Fibroblast of skin of right quadriceps (primary cell): ENCODE data around the gene MEGF6.

Source experiments
- DNase-seq: peaks from one replicate; pipeline ENCODE4 v3.0.0-alpha.2; 2013

The MEGF6 gene

DNA sequence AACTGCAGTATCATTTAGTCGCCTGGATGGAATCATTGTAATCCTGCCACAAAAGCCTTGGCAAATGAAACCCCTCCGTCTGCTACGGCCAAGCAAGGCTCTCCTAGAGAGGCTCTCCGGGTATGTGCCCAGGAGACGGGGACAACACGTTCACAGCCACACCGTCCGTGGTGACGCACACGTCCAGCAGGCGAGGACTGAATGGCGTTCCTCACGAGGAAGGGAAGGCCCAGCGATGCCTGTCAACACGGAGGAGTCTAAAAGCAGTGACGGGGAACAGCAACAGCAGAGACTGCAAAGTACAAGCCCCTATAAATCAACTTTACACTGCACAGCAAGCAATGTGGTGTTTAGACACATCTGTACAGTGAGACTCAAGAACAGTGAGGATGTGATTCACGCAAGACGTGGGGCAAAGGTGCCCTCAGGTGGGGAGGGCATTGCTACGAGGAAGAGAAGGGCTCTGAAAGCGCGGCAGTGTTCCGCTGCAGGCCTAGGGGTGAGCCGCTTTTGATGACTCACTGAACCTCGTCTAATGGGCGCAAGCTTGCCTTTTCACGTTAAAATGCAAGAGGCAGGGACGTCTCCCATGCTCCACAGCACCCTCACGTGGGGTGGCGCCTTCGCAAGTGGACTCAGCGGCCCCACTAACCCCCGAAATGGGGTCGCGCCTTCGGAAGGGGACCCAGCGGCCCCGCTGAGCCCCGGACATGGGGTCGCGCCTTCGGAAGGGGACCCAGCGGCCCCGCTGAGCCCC lies 31.8 kb upstream of the MEGF6 start:
- DNase-seq: no peak

DNA sequence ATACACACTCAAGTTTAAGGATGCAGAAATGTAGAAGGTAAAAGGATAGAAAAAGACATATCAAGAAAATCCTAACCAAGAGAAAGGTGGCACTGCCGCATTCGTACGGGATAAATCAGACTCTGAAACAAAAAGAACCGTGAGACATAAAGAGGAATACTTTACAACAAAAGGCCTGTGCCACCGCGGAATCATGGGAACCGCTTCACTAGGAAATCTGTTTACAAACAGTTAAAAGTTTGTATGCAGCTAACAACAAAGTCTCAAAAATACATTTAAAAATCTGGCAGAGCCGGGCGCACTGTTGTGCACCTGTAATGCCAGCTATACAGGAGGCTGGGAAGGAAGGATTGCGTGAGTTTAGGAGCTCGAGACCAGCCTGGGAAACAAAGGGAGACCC lies 30.5 kb upstream of the MEGF6 start:
- no peak for DNase-seq

DNA sequence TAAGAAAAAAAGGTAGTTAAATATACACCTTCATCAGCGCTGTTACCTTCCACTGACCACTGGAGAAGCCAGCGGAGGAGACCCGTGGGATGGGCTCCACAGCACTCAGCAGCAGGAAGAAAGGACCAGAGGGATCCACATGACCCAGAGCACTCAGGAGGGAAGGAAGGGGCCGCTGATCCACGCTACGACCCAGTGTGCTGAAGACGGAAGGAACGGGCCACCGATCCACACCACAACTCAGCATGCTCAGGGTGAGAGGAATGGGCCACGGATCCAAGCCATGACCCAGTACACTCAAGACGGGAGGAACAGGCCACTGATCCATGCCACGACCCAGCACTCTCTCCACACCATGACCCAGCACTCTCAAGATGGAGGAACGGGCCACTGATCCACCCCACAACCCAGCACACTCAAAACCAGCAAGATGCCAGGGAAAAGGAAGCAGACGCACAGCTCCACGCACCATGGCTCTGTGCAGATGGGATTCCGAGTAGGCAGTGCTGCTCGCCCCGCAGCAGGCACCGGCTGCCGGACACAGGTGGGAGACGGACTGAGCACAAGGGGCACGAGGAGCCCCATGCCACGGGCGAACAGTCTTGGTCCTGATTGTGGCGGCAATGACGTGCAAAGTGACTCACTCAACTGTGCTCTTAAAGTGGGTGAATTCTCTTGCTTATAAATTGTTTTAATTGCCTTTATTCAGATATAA lies 29.9 kb upstream of the MEGF6 start:
- no peak for DNase-seq

DNA sequence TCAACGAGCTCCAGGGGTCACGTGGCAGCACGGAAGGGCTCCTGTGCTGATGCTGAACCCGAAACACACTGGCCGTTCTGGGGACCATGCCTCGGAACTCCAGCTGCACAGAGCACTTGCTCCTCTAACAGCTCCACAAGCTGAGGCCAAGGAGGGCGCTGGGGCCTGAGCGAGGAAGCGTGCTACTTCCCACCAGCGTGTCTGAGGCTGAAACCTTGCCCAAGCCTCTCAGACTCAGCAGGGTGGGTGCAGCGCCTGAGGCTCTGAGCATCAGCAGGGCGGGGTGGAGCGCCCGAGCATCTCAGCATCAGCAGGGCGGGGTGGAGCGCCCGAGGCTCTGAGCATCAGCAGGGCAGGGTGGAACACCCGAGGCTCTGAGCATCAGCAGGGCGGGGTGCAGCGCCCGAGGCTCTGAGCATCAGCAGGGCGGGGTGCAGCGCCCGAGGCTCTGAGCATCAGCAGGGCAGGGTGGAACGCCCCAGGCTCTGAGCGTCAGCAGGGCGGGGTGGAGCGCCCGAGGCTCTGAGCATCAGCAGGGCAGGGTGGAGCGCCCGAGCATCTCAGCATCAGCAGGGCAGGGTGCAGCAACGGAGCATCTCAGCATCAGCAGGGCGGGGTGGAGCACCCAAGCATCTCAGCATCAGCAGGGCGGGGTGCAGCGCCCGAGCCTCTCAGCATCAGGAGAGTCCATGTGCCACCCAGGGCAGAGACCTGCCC lies 29.0 kb upstream of the MEGF6 start:
- DNase-seq: no peak

DNA sequence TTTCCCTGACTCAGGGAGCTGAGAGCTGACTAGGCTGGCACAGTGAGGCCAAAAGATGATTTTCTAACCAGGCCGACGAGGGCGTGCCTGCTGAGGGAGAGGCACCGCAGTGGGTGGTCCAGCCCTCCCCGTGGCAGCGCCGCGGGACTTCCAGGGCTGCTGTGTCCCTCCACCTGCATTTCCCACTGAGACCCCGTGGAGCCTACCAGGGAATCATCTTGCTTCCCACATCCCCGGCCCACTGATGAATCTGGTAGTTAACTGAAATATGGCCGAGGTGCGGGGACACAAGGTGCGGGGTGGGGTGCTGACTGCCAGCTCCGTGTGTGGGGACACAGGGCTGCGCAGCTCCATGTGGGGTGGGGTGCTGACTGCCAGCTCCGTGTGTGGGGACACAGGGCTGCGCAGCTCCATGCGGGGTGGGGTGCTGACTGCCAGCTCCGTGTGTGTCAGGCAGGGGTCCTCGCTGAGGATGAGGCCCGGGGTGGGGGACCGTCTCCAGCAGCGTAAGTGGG lies 28.1 kb upstream of the MEGF6 start:
- no peak for DNase-seq

DNA sequence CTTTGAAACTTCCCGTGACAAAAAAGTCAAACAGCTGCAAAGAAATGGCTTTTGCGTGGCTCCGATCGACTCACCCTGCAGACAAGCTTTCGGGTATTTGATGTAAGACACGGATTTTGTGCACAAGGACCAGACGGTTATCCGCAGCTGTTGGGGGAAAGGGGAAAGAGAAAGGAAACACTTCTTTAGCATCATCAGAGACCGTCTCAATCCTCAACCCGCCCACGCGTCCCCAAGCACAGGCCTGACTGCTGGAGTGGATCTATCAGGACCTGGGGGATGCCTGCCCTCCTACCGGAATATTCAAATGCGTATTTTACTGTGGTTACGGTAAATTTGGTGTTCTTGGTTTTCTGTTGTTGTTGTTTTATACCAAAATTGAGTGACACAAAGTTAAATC lies 27.4 kb upstream of the MEGF6 start:
- no peak for DNase-seq

DNA sequence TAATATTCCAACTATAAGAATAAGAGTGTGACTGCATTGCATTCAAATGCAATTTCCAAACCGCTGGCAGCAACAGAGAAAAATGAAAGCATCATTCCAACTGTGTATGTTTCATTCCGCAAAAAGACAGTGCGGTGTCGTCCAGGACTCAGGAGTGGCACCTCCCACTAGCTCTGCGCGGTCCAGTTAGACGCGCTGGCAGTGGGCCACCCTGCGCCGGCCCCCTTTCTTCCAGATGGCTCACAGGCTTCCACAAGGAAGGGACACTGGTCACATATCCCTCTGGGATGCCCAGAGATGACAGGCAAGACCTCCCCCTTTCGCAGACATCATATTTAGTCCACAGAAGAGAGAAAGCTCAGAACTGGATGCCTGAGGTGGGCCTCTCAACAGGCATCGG lies 26.7 kb upstream of the MEGF6 start:
- DNase-seq: no peak

DNA sequence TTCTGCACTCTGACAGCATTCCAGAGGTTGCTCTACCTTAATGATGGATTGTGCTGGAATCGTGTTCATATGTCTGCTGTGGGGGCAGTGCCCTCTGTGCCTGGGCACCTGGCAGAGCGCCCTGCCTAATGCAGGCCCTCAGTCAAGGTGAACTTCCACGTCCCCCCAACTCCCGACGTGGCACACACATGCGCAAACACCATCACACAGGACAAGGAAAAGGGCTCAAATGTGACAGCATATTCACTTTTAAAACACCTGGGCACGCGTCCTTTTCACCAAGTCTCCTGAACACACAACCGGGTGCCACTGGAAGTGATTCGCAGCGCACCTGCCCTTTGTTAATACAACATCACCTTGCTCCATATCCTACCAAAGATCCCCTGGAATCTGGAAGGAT lies 25.2 kb upstream of the MEGF6 start:
- DNase-seq: no peak

DNA sequence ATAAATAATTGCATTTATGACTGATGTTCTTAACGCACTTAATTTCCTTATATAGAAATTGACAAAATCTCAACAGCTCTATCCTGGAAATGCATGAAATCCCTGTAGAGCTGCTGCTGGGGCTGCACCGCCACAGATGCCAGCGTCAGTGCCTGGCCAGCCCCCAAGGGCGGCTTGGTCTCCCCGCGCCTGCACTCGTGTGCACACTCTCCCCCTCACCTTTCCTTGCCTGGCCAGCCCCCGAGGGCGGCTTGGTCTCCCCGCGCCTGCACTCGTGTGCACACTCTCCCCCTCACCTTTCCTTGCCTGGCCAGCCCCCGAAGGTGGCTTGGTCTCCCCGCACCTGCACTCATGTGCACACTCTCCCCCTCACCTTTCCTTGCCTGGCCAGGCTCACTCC lies 24.8 kb upstream of the MEGF6 start:
- no peak for DNase-seq

DNA sequence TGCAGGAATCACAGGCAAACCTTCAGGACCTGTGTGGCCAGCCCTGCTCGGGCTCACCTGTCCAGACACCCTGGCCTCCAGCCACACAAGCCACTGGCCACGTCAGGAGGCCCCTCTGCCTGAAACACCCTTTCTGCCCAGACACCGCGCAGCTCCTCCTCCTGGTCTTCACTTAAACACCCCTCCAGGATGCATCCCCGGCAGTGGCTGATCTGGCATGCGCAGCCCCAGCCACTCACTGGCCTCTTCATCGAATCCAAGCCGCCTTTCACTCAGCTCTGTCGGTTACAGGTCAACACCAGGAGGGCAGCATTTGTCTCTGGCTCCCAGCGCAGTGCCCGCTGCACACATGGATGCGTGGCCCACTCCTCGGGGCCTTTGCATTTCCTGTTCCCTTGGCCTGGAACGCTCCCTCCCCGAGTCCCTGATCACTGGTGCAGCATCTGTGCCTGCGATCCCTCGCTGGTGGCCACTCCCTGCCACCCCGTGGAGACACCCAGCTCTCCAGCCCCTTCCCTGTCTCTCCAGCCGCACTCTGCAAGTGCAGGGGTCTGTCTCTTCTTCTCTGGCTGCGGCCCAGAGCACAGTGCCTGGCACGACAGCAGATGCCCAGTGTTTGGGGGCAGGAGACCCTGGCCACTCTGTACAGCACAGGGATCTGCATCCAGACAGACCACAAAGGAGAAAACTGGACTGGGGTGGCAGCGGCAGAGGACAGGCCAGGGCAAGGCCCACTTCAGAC lies 22.9 kb upstream of the MEGF6 start:
- DNase-seq: no peak

DNA sequence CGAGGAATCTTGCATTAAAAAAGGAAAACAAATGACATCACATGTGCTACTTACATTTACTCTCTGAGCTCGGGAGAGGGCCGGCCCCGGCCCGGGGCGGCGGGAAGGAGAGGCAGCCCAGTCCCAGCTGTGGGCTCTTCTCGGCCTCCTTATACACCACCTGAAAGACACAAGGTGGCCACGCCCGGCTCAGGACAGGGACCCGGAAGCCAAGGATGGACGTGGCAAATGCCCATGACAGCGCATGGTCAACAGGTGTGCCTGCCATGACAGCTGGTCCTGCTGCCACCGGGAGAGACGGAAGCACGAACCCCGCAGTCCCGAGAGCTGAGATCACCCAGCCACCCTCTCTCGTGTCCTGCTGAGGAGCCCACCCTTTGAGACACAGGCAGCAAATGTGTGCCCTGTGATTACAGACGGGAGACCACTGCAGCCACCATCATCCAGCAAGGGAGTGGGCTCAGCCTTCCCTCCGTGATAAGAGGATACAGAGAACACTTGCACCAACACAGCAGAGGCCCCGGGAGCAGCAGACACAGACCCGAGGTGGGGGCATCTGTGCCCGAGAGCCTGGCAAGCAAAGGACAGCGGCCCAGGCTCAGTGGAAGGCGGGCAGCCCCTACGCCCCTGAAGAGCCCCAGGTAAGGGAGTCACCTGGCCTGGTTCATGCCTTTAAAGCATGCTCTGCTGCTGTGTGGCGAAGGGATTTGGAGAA lies 22.2 kb upstream of the MEGF6 start:
- no peak for DNase-seq

DNA sequence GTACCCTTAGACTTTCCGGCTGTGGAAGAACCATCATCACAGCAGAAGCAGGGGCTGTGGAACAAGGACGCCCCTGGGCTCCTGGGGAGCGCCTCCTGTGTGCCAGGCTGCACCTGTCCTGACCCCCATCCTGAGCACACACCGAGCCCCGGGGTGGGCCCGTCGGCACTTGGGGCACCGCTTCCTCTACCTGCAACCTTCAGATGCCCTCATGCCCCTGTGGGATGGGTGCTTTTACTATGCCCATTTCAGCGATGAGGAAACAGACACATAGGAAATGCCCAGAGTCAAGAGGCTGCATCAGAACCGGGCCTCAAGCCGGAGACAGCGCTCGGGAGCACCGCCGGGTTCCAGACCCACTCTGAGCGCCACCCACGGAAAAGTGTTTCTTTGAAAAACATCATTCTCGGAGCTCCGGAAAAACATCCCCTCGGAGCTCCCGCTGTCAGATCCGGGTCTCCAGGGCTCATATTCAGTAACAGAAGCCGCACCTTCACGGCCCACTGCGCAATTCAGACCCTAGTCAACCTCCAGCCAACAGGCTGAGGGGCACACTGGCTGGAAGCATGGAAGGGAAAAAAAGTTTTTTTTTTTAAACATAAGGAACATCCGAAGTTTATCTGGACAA lies 21.5 kb upstream of the MEGF6 start:
- DNase-seq: no peak

DNA sequence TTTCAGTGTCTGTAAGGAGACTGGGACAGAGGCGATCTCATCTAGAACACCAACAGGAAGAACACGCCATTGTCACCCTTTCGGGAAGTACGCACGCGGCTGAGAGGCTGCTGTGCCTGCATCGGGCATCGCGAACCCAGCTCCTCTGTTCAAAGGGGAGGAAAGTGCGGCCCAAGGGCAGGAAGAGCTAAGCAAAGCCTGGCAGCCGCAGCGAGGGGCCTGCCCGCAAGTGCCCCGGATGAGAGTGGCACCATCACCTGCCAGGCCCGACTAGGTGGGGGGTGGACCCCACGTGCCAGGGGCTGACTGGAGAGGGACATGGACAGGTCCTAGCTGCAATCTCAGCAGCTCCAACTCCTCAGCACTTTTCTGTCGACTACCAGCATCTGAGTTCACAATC lies 21.0 kb upstream of the MEGF6 start:
- no peak for DNase-seq

DNA sequence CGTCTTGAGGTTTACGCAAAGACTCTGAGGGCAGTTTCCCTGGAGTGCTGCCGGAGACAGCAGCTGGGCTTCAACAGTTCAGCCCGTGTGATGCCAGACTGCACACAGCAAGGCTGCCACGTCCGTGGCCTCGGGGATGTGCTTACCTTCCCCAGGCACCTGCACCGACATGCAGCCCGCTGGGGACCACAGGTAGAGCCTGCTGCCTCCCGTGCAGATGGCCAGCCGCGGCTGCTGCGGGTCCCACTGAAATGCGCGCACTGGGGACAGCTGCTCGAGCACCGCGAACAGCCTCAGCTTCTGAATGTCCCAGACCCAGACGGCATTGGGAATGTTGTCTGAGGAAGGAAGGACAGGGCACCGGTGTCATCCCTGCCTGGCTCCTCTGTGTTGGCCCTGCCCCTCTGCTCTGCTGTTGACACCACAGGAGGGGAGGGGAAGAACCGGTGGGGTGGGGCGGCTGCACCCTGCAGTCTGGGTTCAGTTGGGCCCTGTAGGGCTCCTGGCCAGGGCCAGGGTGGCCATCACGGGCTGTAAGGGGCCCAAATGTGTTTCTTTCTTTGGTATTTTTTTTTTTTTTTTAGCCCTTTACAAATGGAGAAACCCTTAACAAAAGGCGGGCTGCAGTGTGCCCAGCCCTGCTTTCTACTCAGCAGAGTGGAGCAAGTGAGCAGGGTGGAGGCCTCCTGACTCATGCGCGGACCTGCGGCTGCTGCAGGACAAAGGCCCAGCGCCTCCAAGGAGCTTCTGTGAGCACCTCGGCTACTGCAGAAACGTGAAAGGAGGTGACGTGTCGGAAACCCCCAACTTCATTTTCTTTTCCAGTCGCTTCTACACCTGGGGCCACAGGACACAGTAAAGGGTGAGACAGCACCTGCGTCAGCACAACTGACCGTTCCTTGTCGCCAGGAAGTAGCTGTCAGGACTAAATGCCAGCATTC lies 20.3 kb upstream of the MEGF6 start:
- DNase-seq: no peak

DNA sequence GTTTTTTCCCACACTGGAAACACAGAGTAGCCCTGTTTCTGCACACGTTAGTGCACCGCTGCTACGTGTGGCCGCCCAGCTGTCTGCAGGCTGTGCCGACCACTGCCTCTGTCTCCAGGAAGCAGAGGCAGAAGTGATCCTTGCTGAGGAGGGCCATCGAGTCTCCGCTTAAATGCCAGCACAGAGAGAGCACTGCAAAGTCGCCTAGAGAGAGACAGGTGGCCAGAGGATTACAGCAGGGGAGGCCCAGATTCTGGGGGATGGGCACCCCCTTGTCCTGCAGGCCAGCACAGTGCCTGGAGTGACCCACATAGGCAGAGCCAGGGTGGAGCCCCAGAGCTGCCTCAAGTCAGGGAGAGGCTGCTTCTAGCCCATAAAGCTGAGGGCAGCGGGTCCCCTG lies 19.6 kb upstream of the MEGF6 start:
- no peak for DNase-seq

DNA sequence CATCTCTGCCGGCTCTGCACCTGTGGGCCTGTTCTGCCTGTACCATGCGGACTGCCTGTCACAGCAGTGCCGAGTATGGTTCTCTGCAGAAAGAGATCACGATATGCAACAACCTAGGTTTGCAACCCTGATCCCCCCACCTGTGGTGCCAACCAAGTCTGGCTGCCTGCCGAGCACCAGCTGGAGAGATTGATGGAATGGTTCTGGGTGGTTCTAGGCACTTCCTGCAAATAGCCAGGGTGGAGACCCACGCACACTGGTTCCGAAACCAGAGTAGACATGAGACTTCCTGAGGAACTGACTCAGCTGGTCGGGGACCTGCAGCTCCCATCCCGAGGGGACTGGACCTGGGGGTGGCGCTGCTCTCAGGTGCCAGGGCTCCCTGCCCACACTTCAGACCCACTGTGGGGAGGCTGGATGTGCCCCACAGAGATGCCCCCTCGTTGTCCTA lies 18.9 kb upstream of the MEGF6 start:
- no peak for DNase-seq

DNA sequence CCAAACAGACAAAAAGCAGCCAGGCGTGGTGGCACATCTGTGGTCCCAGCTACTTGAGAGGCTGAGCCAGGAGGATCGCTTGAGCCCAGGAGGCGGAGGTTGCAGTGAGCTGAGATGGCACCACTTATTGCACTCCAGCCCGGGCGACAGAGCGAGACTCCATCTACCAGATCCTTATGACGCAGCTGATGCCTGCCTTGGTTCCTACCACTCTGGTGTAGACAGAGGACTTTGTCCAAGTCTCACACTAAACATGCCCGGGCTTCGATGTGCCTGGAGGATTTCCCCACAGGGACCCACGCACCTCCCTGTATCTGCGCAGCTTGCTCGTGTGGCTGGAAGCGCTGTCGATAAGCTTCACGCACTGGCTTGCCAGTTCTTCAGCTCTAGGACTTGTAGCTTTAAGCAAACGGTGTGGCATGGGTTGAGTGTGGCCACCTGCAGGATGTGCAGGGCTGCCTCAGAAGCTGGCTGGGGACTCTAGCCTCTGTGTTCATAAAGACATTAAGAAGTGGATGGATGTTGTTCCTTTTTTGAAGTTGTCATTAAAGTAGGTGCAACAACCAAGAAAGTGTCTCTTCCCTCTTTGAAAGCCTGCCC lies 18.4 kb upstream of the MEGF6 start:
- DNase-seq: no peak

DNA sequence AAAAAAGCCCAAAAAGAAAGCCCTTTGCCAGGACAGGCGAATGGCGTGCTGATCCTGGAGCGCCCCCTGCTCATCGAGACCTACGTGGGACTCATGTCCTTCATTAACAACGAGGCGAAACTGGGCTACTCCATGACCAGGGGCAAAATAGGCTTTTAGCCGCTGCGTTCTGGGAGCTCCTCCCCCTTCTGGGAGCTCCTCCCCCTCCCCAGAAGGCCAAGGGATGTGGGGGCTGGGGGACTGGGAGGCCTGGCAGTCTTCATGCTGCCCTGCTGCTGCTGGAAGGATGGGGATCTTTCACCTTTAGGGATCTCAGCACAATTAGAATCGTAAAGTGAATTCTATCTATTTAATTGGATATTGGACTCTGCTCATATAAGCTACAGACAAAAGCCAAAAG lies 17.1 kb upstream of the MEGF6 start:
- DNase-seq: no peak

DNA sequence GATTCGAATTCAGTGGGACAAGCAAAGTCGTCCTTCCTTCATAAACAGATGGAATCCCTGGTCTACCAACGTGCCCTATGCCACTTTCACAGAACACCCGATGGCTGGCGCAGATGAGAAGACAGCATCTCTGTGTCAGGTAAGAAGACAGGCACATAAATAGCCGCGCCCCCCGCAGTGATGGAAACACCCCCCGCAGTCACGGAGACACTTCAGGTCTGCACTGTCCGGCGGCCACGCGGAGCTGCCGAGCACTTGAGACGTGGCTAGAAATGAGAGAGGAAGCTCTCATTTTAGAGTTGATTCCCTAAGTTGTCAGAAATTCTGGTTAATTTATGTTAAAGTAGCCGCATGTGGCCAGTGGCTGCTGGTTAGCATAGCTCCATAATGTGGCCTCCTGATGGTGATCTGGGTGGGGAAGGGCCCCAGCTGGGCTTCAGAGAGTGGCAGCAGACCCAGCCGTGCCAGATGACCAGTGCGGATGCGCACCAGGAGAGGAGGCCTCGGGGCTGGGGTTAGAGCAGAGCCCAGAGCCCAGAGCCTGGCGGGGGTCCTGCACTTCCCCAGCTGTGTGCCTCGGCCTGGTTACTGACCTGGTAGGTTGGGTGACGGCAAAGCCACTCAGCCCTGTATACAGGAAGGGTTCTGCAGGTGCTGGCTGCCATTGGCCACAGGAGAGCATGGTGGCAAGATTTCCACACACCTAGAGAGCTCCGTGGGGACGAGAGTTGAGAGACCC lies 16.4 kb upstream of the MEGF6 start:
- DNase-seq: no peak

DNA sequence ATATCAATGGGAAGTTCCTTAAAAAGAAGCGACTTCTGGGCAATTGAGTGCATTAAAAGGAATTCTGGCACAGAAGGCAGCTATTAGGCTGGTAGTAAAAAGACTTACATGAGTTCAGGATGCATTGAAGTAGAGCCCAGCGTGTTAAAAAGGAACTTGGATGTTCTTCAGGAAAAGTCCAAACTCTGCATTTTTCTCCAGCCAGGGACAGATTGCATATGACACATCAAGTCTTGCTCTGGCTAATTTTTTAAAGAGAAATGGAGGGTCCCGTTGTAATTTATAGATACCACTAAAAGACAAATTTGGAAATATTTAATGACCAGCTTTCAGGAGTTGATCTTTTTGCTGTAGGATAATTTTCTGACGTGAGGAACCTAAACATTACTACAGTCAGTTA lies 14.7 kb upstream of the MEGF6 start:
- no peak for DNase-seq
